Measurements from ENCODE around the gene OR8D4. TPM values are rescaled to one million over a fixed set of nuclear protein-coding genes. Genes with fewer than 3 reads are reported as not detected.

OR8D4 gene
- total RNA-seq, 1 experiment from 2014 or later = not detected

- peaks cover 30 to 32% of the 10 kb centered on the region in 2 experiments for H3K4me1 Mint-ChIP-seq
- Histone ChIP-seq H3K4ac (ENCODE audit: low read depth, low read length) (no peak overlapping the region), H3K56ac (ENCODE audit: insufficient read length, low read depth, low read length) (no peak overlapping the region), H4K20me1 (ENCODE audit: control insufficient read depth, insufficient read depth, insufficient read length) (no peaks in the 10 kb centered on the region), H3K18ac (ENCODE audit: insufficient read length, low read depth, low read length) (no peak overlapping the region), H3K4me2 (ENCODE audit: insufficient read depth, insufficient read length, low read length) (no peak overlapping the region), H2AFZ (ENCODE audit: low read length) (no peak overlapping the region), H3T11ph (ENCODE audit: low read length) (no peak overlapping the region), H2BK12ac (ENCODE audit: insufficient read length, low read depth, low read length) (no peak overlapping the region), H3K14ac (ENCODE audit: insufficient read depth, low read length) (no peak overlapping the region), H3K79me2 (ENCODE audit: insufficient read depth, low read length) (no peaks in the 10 kb centered on the region), H2AK5ac (ENCODE audit: insufficient read length, low read length) (no peak overlapping the region), H3K79me1 (ENCODE audit: insufficient read depth, low read depth, low read length, poor library complexity, severe bottlenecking) (no peaks in the 10 kb centered on the region), H4K5ac (ENCODE audit: insufficient read length, low read depth, low read length) (no peak overlapping the region), H4K91ac (ENCODE audit: insufficient read length, low read depth, low read length) (no peak overlapping the region), H3K9me3 (ENCODE audit: control insufficient read depth, low read depth, low read length) (no peaks in the 10 kb centered on the region), H3K23me2 (ENCODE audit: insufficient read length, low read depth, low read length, poor library complexity, severe bottlenecking) (no peaks in the 10 kb centered on the region), H2BK15ac (ENCODE audit: low read depth, low read length) (no peak overlapping the region), H3K4me1 (ENCODE audit: insufficient read depth, low read length) (peaks cover 2% of the 10 kb centered on the region; the same call in 1 of the 2 replicates), H3K23ac (ENCODE audit: insufficient read length, low read depth, low read length) (no peak overlapping the region), H3K27me3 (ENCODE audit: insufficient read depth, low read length) (no peaks in the 10 kb centered on the region), H2BK20ac (ENCODE audit: low read depth, low read length, poor library complexity, severe bottlenecking) (no peak overlapping the region), H3K27ac (ENCODE audit: insufficient read length, low read depth, low read length) (no peak overlapping the region), H2BK120ac (ENCODE audit: low read depth, low read length, poor library complexity, severe bottlenecking) (no peak overlapping the region), H4K8ac (replicated peaks; ENCODE audit: insufficient read length, low read depth, low read length) (no peak overlapping the region), H2BK5ac (ENCODE audit: insufficient read length, low read length) (no peak overlapping the region), H3K9ac (ENCODE audit: extremely low read depth, insufficient read length, low read length) (no peak overlapping the region)
- H3K27ac Mint-ChIP-seq = no peak overlapping the region
- TF ChIP-seq CTCF (conservative IDR thresholded peaks at IDR 0.05) = no peak
- H3K9me3 Mint-ChIP-seq = peaks cover 27 to 33% of the 10 kb centered on the region in 2 experiments
- no CpG with 5 or more reads among the region's 2 CpGs for WGBS (ENCODE audit: extremely low coverage, insufficient read length, low lambda C conversion rate)
- peaks cover 3% of the 10 kb centered on the region for H3K27me3 Mint-ChIP-seq (ENCODE audit: low read depth)
- H3K36me3 Mint-ChIP-seq (ENCODE audit: insufficient read depth in 1 of 3, low read depth in 3 of 3) = peaks cover 23 to 34% (median 24%) of the 10 kb centered on the region in 3 experiments
- no peak overlapping the region for H3K4me3 Mint-ChIP-seq
- DNase-seq = no peak
Observed at GRCh38 chr11:123856444-123856843, 45.5 kb upstream of the OR8D4 start.

Measured in H9 (cell line).